ENCODE data around the gene ZMYND11.
"Not testable (repeated sequence)": the region's sequence is repeated elsewhere in the genome, so short reads cannot be mapped to it uniquely, and the experiment has no call there.

ZMYND11 gene

GRCh38 chr10:260819-261429 lies 125.7 kb downstream of the ZMYND11 start:
- DNase-seq, result no peak

DNA sequence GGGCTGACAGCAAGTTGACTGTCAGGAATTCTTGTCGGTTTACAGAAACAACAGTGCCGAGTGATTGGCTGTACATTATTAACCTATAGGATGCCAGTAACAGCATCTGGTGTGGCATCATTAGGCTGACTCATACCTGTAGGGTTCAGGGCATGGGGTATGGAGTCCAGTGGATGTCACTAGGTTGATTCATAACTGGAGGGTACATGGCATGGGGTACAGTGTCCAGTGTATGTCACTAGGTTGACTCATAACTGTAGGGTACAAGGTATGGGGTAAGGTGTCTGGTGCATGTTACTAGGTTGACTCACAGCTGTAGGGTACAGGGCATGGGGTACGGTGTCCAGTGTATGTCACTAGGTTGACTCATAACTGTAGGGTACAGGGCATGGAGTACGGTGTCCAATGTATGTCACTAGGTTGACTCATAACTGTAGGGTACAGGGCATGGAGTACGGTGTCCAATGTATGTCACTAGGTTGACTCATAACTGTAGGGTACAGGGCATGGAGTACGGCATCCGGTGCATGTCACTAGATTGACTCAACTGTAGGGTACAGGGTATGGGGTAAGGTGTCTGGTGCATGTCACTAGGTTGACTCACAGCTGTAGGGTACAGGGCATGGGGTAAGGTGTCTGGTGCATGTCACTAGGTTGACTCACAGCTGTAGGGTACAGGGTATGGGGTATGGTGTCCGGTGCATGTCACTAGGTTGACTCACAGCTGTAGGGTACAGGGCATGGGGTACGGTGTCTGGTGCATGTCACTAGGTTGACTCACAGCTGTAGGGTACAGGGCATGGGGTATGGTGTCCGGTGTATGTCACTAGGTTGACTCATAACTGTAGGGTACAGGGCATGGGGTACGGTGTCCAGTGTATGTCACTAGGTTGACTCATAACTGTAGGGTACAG lies 129.2 kb downstream of the ZMYND11 start:
- DNase-seq, result not testable (repeated sequence)

DNA sequence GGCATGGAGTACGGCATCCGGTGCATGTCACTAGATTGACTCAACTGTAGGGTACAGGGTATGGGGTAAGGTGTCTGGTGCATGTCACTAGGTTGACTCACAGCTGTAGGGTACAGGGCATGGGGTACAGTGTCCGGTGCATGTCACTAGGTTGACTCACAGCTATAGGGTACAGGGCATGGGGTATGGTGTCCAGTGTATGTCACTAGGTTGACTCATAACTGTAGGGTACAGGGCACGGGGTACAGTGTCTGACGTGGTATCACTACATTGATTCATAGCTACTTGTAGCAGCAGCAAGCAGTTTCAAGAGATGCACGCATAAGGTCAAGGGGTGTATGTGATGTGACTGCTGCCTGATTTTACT lies 129.8 kb downstream of the ZMYND11 start:
- not testable (repeated sequence) for DNase-seq

DNA sequence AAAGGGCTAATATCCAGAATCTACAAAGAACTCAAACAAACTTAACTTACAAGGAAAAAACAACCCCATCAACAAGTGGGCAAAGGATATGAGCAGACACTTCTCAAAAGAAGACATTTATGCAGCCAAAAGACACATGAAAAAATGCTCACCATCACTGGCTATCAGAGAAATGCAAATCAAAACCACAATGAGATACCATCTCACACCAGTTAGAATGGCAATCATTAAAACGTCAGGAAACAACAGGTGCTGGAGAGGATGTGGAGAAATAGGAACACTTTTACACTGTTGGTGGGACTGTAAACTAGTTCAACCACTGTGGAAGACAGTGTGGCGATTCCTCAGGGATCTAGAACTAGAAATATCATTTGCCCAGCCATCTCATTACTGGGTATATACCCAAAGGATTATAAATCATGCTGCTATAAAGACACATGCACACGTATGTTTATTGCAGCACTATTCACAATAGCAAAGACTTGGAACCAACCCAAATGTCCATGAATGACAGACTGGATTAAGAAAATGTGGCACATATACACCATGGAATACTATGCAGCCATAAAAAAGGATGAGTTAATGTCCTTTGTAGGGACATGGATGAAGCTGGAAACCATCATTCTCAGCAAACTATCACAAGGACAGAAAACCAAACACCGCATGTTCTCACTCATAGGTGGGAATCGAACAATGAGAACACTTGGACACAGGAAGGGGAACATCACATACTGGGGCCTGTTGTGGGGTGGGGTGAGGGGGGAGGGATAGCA lies 130.7 kb downstream of the ZMYND11 start:
- DNase-seq, result not testable (repeated sequence)

- no peak for DNase-seq
Observed at GRCh38 chr10:266974-267425, 131.7 kb downstream of the ZMYND11 start.

- no peak for DNase-seq
Observed at GRCh38 chr10:267705-268104, 132.4 kb downstream of the ZMYND11 start.

- DNase-seq, result no peak
Observed at GRCh38 chr10:269440-270074, 134.3 kb downstream of the ZMYND11 start.

GRCh38 chr10:271201-271600 lies 135.9 kb downstream of the ZMYND11 start:
- DNase-seq, result no peak

DNA sequence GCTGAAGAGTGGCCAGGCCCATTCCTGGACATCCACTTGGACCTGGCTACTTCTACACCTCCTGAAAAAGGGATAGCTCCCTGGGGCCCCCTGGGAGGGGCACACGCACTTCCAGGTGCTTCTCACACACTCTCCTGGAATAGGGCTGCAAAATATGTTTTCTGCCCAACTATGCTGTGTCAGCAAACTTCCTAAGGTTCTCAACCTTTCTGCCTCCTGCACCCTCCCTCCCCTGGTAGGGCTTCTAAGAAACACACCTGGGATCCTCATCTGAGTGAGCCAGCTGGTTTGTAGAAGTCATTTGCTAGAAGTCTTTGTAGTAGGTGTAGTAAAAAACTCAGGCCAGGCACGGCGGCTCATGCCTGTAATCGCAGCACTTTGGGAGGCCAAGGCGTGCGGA lies 136.5 kb downstream of the ZMYND11 start:
- no peak for DNase-seq

DNA sequence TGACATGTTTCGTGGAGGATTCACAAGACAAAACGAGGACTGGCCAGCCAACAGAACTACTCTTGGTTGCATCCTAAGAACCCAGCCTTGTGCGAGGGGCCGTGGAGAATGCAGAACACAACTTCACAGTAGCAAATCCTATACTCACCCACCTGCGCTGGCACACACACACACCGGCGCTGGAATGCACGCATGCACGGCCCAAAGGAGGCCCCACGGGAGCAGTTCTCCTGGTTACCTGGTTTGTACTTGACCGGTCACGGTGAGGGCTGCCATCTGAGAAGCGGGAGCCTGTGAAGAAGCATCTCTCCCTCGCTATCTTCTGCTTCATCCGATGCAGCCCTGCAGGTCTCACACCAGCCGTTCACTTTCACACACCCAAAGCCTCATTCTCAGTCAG lies 137.8 kb downstream of the ZMYND11 start:
- no peak for DNase-seq

DNA sequence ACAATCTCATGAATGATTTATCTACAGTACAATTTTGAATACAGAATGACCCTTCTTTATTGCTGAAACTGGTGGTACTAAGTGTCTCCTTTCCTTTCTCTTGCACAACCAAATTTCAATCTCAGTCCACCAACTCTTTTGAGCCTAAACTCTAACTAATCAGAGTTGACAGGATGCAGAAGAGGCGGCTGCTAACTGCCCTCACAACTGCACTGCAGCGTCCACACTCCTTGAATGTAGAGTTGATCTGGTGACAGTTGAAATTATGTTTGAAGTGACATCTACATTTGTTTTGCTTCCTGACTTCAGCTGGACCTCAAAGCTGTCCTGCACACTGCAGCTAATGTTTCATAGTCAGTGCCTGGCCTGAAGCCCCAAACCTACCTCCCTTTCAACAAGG lies 139.6 kb downstream of the ZMYND11 start:
- no peak for DNase-seq

GRCh38 chr10:275680-276079 lies 140.4 kb downstream of the ZMYND11 start:
- DNase-seq, result no peak

- DNase-seq, result no peak
Observed at GRCh38 chr10:277963-278362, 142.7 kb downstream of the ZMYND11 start.

GRCh38 chr10:278707-279106 lies 143.5 kb downstream of the ZMYND11 start:
- DNase-seq, result no peak

GRCh38 chr10:279232-279631 lies 144.0 kb downstream of the ZMYND11 start:
- DNase-seq, result no peak

- no peak for DNase-seq
Observed at GRCh38 chr10:279655-280054, 144.4 kb downstream of the ZMYND11 start.

- no peak for DNase-seq
Observed at GRCh38 chr10:282294-283139, 147.3 kb downstream of the ZMYND11 start.

DNA sequence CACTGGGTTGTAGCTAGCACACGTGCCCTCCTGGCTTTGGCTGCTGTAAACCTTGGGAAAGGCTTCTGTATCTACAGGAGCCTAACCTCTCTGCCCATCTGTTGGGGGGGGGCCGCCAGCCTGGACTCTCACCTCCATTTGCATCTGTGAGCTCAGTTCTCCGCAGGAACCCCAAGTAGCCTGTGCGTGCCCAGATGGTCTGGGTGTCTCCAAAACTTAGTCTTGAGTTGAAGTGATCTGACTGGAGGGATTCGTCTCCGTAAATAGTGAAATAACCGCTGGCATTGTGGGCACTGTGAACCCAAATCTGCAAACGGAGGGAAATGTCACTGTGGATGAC lies 147.9 kb downstream of the ZMYND11 start:
- no peak for DNase-seq

DNA sequence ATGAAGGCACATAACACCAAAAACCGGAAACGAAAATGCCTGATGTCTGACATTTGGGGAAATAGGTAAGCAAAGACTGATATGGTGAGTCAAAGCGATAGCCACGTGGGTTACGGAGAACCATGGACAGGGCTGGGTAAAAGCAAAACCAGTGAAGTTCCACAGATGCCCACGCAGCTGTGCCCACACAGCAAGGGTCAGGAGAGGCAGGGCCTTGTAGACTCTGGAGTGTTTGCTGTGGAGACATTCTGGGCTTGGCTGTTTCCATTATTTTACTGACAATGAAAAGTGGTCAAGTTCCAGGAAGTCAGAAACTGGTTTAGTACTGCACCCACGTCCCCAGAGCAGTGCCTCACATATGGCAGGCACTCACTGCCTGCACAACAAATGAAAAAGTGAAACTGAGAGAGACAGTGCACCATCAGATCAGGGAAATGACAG lies 148.7 kb downstream of the ZMYND11 start:
- peak; percentile 9 for DNase-seq

DNA sequence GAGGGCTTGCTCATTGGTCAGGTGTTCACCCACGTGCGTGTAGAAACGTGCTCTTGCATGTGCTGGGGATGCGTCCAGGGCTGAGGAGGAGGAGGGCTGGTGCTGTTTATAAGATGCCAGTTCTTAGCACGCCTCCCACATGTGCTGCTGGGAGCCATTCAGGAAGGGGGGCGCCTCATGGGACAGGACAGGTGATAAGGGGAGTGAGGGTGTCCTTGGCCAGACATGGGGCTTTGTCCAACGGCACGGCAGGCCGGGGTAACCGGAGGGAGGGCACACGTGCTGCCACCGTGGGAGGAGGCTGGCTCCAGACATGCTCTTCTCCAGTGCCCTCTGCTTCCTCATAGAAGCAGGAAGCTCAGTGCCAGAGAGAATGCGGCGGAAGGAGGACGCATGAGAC lies 150.0 kb downstream of the ZMYND11 start:
- no peak for DNase-seq

GRCh38 chr10:287026-287709 lies 151.9 kb downstream of the ZMYND11 start:
- DNase-seq, result no peak

DNA sequence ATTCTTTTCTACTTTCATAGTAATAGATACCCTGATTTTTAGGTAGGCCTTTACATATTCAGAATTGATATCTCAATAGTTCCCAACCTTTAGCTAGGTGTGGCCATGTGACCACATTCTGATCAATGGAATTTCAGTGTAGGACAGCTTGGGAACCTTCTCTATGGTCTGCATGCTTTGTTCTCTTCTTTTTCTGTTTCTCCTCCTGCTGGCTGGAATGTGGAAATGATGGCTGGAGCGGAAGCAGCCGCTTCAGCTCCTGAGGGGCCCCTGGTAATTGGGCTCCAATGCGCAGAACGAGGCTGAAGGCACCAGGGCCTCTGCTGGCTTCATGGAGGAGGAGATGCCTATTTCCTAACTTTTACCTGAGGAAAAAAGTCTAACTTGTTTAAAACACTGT lies 152.6 kb downstream of the ZMYND11 start:
- no peak for DNase-seq

Measured in CD4-positive, alpha-beta T cell treated with Interleukin-17A for 1 hour (primary cell).